Heart right ventricle (tissue), 16 donors: ENCODE results near the gene SLC25A21. TPM values are rescaled to one million over a fixed set of nuclear protein-coding genes. Genes with fewer than 3 reads are reported as not detected.

ENCODE experiments used
- ATAC-seq, 8 donors: fragments of 200-7000 bp; cut with Tn5 transposase; one replicate each; pipeline ENCODE4 v1.9.1; 2020; ENCODE audit warnings: mild to moderate bottlenecking in 8 of 8, moderate library complexity in 8 of 8, moderate number of reproducible peaks in 1 of 8
- DNase-seq, 2 donors: peaks; one replicate each; pipeline ENCODE4 v3.0.0-alpha.2; 2020
- H3K27ac ChIP-seq, 10 donors: fragments of 200-600 bp; sonication (generic) in 2 of 10; one replicate each; pipeline versions ENCODE4 v1.5.0 to v1.8.0; 2020 to 2022; ENCODE audit warnings: mild to moderate bottlenecking in 3 of 10
- H3K27me3 ChIP-seq, 7 donors: fragments of 200-600 bp; one replicate each; pipeline ENCODE4 v1.8.0; 2021 to 2022; ENCODE audit warnings: mild to moderate bottlenecking in 2 of 7
- H3K36me3 ChIP-seq, 9 donors: fragments of 200-600 bp; sonication (generic) in 1 of 9; one replicate each; pipeline versions ENCODE4 v1.5.0 to v1.8.0; 2020 to 2022; ENCODE audit warnings: mild to moderate bottlenecking in 2 of 9
- H3K4me1 ChIP-seq, 9 donors: fragments of 200-600 bp; sonication (generic) in 1 of 9; one replicate each; pipeline versions ENCODE4 v1.5.0 to v1.8.0; 2020 to 2022; ENCODE audit warnings: mild to moderate bottlenecking in 4 of 9
- H3K4me3 ChIP-seq, 10 donors: fragments of 200-600 bp; sonication (generic) in 2 of 10; one replicate each; pipeline versions ENCODE4 v1.5.0 to v1.8.0; 2020 to 2022; ENCODE audit warnings: mild to moderate bottlenecking in 7 of 10, moderate library complexity in 2 of 10
- H3K9me3 ChIP-seq, 11 donors: fragments of 200-600 bp in 10 of 11; sonication (generic) in 2 of 11; one replicate each; pipeline versions ENCODE4 v1.5.0 to v1.8.0; 2013 to 2022; ENCODE audit warnings: mild to moderate bottlenecking in 2 of 11, control low read depth in 1 of 11, moderate library complexity in 1 of 11
- whole genome bisulfite sequencing, 2 donors: extraction: QIAGEN DNeasy Blood & Tissue Kit; methylation state at CpG; one replicate each; pipeline ENCODE4 v1.1.7; 2013; ENCODE audit warnings: inconsistent platforms in 1 of 2; 5-methylcytosine and 5-hydroxymethylcytosine counted together
- intact Hi-C, 10 donors: fragments of 100-400 bp; cut with DNase I; formaldehyde crosslinking; loops; one replicate each; pipeline versions ENCODE4 v1.11.1 to v1.14.2; 2022
- polyA plus RNA-seq, 2 donors: library from polyadenylated mRNA; stranded (reverse); fragments of 200-250 nt; gene quantifications; one replicate each; pipeline ENCODE4 v1.2.3, GENCODE V29; 2013
- total RNA-seq, 10 donors: library from RNA; stranded (reverse); fragmentation: NEBNext Ultra II Directional in 3 of 10; extraction: Animal tissue kit (Norgen Biotek cat#: 25700) in 3 of 10; gene quantifications; one replicate each; pipeline versions ENCODE4 v1.2.1 to v1.2.4, GENCODE V29; 2021 to 2023
- TF ChIP-seq, protein P1 (sequence below), 9 donors: fragments of 200-600 bp; sonication (generic) in 2 of 9; IDR thresholded peaks; one replicate each; pipeline versions ENCODE4 v1.5.0 to v1.8.0; 2021 to 2022; ENCODE audit warnings: antibody characterized with exemption in 9 of 9, mild to moderate bottlenecking in 5 of 9, moderate library complexity in 1 of 9
- donor health status: Arrhythmogenic right ventricular cardiomyopathy.
- donor health status: ischemic (EF 13 %, LVEDD 7.1; RV severe dilation, severe dysfunction).
- donor health status: healthy with polysubstance abuse.
- donor health status: DM: no; HTN: yes; CAD: no.
- donor health status: DM: no; HTN: no; CAD: no.
- donor health status: ischemic (EF 25% LVEDD 6.9; RV normal size, moderate dysfunction).
- donor health status: ischemic (EF 25% LVEDD 5.7; RV mildly dilated, moderate dysfunction).
- donor health status: healthy.
- donor health status: DM: yes; HTN: yes; CAD: no.
- donor health status: Ischemic cardiomyopathy.
- donor health status: ischemic (EF 35%, LVEDD 5.7; RV mildly dilated, moderate dysfunction).
- donor health status: nonischemic (EF 11% LVEDD 7.7; RV severe dilation, severe dysfunction).
- donor health status: DM: yes; HTN: yes; CAD: no.
- donor health status: PGD.
- donor health status: ischemic (EF 29% LVEDD 5.4; RV normal size, mild dysfunction).
- donor health status: nonischemic (EF 23%, LVEDD 6.1; RV moderate dilation, normal function).

The SLC25A21 gene
- total and polyA plus RNA-seq, 12 donors = 0.08 to 1.3 (median 0.34) TPM

- intact Hi-C loops = loop anchor here in 1 of 10 donors (10.0 kb wide), 1 partner anchor 498 kb away; no protein-coding TSS in a partner anchor
- ATAC-seq (peak in 1 of 8 donors; percentile 19), DNase-seq (no peak)
- Histone ChIP-seq H3K4me1 (peaks cover 2 to 57% (median 36%) of the 10 kb centered on the region in 9 donors), H3K36me3 (no peaks in the 10 kb centered on the region), H3K4me3 (peak overlapping the region in 7 of 10 donors; percentile 22 to 41 (median 28)), H3K9me3 (no peaks in the 10 kb centered on the region), H3K27me3 (peaks cover 68 to 100% (median 100%) of the 10 kb centered on the region in 7 donors), H3K27ac (no peak overlapping the region)
- 4 to 6% methylated on average over 31 of the region's 31 CpGs for WGBS, 2 donors
- TF ChIP-seq, protein P1, sequence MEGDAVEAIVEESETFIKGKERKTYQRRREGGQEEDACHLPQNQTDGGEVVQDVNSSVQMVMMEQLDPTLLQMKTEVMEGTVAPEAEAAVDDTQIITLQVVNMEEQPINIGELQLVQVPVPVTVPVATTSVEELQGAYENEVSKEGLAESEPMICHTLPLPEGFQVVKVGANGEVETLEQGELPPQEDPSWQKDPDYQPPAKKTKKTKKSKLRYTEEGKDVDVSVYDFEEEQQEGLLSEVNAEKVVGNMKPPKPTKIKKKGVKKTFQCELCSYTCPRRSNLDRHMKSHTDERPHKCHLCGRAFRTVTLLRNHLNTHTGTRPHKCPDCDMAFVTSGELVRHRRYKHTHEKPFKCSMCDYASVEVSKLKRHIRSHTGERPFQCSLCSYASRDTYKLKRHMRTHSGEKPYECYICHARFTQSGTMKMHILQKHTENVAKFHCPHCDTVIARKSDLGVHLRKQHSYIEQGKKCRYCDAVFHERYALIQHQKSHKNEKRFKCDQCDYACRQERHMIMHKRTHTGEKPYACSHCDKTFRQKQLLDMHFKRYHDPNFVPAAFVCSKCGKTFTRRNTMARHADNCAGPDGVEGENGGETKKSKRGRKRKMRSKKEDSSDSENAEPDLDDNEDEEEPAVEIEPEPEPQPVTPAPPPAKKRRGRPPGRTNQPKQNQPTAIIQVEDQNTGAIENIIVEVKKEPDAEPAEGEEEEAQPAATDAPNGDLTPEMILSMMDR (IDR thresholded peaks at IDR 0.05) = no peak
Observed at GRCh38 chr14:36656687-36657398, 515.6 kb downstream of the SLC25A21 start.

DNA sequence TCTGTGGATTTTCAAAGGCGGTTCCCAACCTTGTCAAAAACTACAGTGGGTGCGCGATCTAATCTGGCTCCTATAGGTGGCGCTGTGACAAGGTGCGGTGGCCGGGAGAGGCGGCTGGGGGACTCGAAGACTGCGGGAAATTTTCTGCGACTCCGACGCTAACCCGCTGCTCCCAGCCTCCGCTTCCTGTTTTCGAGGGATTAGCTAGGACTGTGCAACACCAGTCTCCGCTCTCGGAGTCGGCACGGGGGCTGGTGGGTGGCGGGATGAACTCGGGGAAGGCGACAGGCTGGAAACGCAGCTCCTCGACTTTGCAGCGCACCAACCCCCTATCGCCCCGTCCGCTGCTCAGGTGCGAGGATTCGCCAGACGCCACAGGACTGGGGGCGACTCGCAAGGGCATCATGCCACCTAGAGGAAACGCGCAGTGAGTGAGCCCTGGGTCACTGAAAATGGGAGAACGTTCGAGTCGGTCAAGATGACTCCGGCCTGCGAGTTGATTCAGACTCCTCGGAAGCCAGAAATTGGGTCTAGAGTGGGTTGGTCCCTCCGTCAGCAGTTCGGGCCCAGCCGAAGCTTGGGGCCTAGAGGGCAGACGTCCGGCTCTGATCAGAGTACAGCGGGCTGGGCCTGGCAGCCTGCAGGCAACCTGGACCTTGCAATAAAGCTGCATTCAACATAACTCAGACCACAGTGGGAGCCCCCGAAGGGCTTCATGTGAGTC lies 516.3 kb downstream of the SLC25A21 start:
- DNase-seq (no peak), ATAC-seq (peak in 2 of 8 donors; percentile 16 to 29)
- peaks cover 0 to 50% (median 29%) of the 10 kb centered on the region in 9 donors for H3K4me1 ChIP-seq
- peak overlapping the region in 3 of 10 donors; percentile 7 to 13 (median 11) for H3K4me3 ChIP-seq
- peaks cover 61 to 100% (median 100%) of the 10 kb centered on the region in 7 donors for H3K27me3 ChIP-seq
- intact Hi-C loops = loop anchor here in 1 of 10 donors (10.0 kb wide), 1 partner anchor 499 kb away; no protein-coding TSS in a partner anchor
- no peaks in the 10 kb centered on the region for H3K36me3 ChIP-seq
- TF ChIP-seq, protein P1 (IDR thresholded peaks at IDR 0.05) = peak; percentile 12 to 46 (median 35)
- H3K27ac ChIP-seq = no peak overlapping the region
- H3K9me3 ChIP-seq = no peaks in the 10 kb centered on the region
- 2 to 4% methylated on average over 48 of the region's 48 CpGs for WGBS, 2 donors

DNA sequence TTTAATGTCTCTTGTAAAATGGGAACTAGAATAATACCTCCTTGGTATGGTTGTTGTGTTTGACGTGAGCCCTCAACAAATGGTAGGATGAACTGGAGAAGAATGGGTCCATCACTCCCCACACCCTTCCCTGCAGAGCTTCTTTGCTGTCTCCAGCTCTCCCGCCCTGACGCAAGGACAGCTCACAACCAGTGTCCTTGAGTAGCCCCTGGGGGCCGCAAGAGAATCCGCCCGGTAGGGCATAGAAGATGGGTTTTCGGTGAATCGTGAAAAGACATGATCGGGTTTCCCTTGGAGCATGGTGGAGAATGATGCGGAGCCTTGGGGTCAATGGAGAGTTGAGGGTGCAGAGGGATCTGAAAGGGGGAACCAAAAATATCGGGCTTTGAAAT lies 516.8 kb downstream of the SLC25A21 start:
- no peak for DNase-seq
- 8 to 9% methylated on average over 11 of the region's 11 CpGs for WGBS, 2 donors
- no peaks in the 10 kb centered on the region for H3K9me3 ChIP-seq
- H3K27me3 ChIP-seq = peaks cover 57 to 100% (median 100%) of the 10 kb centered on the region in 7 donors
- peak overlapping the region in 2 of 10 donors; percentile 3 to 13 for H3K4me3 ChIP-seq
- intact Hi-C loops = loop anchor here in 1 of 10 donors (10.0 kb wide), 1 partner anchor 499 kb away; no protein-coding TSS in a partner anchor
- peaks cover 0 to 45% (median 26%) of the 10 kb centered on the region in 9 donors for H3K4me1 ChIP-seq
- H3K36me3 ChIP-seq = no peaks in the 10 kb centered on the region
- H3K27ac ChIP-seq = no peak overlapping the region
- TF ChIP-seq, protein P1 (IDR thresholded peaks at IDR 0.05) = no peak
- no peak for ATAC-seq

DNA sequence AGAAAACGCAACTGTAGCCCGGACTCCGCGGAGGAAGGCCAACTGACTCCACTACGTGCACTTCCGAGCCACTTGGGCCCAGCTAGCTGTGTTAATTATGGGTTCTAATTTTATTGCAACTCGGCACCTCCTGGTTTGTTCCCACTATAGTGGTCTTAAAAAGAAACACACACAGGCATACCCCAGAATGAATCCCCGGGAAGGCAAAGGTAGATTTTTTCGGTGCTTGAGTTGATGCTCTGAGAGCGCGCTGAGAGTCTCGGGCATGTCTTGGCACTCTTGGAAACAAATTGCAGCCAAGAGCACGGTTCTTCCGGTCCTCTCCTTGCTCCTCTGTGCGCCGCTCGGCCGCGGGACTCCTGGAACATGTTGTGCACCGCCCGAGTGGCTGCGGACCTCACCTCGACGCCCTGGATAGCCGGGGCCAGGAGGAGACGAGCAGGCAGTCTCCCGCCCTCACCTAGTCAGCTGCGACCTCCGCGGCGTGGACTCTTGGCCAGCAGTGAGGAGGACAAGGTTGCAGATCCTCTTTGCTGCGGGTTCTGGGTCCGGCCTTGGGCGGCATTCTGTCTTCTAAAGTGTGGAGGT lies 517.5 kb downstream of the SLC25A21 start:
- intact Hi-C loops = loop anchor here in 1 of 10 donors (10.0 kb wide), 1 partner anchor 500 kb away; no protein-coding TSS in a partner anchor
- DNase-seq = no peak
- ATAC-seq = no peak
- H3K27ac ChIP-seq = no peak overlapping the region
- no peak overlapping the region for H3K4me3 ChIP-seq
- peaks cover 62 to 100% (median 100%) of the 10 kb centered on the region in 7 donors for H3K27me3 ChIP-seq
- WGBS, 2 donors = 5 to 6% methylated on average over 34 of the region's 34 CpGs
- H3K36me3 ChIP-seq = no peaks in the 10 kb centered on the region
- H3K4me1 ChIP-seq = peaks cover 0 to 45% (median 26%) of the 10 kb centered on the region in 9 donors
- TF ChIP-seq, protein P1 (IDR thresholded peaks at IDR 0.05) = no peak
- H3K9me3 ChIP-seq = no peaks in the 10 kb centered on the region
